GM20000 (cell line): ENCODE measurements around the gene RIMS4.
A peak's percentile ranks its signal among the peaks of the same experiment; 100 is the strongest.

Experiments
- DNase-seq: peaks from one replicate; pipeline ENCODE4 v3.0.0; 2012; ENCODE audit warnings: low spot score
- TF ChIP-seq, protein P1 (sequence below): IDR thresholded peaks from 2 replicates; pipeline ENCODE4 v1.5.1; 2012; ENCODE audit warnings: mild to moderate bottlenecking, control low read depth; ENCODE audit errors: extremely low read depth, missing control alignments

The RIMS4 gene

DNA sequence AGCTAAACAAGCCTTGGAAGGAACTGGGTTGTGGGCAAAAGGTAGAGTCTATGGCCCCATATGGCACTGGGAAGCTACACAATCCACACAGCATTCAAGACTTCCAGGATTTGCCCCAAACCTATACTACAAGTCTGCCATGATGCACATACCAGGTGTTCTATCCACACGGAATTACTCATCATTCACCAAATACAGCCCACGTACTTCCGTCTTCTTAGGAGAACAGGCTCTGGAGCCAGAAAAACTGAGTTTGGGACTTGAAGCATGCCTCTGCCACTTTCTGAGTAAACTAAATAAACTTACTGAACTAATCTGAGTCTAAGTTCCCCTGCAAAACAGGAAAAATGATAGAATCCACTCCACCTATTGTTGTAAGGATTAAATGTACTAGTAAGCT is 28.6 kb downstream of the RIMS4 start:
- TF ChIP-seq, protein P1, sequence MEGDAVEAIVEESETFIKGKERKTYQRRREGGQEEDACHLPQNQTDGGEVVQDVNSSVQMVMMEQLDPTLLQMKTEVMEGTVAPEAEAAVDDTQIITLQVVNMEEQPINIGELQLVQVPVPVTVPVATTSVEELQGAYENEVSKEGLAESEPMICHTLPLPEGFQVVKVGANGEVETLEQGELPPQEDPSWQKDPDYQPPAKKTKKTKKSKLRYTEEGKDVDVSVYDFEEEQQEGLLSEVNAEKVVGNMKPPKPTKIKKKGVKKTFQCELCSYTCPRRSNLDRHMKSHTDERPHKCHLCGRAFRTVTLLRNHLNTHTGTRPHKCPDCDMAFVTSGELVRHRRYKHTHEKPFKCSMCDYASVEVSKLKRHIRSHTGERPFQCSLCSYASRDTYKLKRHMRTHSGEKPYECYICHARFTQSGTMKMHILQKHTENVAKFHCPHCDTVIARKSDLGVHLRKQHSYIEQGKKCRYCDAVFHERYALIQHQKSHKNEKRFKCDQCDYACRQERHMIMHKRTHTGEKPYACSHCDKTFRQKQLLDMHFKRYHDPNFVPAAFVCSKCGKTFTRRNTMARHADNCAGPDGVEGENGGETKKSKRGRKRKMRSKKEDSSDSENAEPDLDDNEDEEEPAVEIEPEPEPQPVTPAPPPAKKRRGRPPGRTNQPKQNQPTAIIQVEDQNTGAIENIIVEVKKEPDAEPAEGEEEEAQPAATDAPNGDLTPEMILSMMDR, result no peak
- DNase-seq, result no peak

DNA sequence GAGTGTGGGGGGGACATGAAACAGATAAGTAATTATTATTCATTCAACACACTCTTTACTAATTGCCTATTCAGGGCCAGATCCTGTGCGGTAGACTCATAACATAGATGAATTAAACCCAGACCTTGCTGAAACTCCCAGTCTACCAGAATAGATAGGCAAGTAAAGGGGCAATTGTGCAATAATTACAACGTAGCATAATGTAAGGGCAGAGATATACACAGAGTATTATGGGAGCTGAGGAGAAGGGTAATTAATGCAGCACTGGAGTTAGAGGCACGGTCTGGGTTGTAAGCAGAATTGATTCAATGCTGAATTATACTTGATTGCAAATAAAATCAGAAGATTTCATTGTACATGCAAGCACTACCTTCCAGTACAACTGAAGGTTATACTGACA is 29.2 kb downstream of the RIMS4 start:
- no peak for DNase-seq
- TF ChIP-seq, protein P1, result no peak

DNA sequence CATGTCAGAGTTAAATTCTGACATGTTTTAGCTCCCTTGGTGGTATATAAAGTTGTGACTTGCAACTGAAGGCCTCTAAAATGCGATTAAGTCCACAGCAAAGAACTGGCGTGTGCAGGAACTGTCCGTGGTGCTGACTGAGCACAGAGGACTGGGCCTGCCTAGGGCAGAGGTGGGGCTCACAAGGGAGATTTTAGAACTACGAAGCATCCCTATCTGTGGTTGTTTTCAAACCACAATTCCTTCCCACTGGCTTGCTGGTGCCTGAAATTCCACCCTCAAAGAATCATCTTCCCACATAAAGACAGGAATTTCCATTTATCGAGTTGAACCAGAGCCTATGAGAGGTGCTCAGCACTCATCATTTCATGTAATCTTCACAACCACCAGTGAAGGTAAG is 30.1 kb downstream of the RIMS4 start:
- TF ChIP-seq, protein P1, result no peak
- DNase-seq, result peak; percentile 58

DNA sequence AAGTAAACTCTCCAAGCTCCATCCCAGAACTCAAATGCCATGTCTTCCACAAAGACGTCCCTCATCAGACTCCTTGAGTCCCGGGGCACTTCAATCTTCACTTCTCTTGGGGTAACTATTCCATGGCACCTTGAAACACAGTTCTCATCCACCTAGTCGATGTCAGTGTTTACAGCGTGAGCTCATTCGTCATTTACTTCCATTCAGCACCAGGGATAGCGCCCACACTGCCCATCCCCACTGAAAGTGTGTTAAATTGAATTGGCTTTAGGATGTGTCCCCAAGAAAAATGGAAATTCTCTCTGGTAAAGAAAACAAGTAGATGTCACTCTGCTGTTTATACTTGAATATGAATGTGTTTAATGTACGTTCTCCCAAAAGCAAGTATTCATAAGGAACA is 33.4 kb downstream of the RIMS4 start:
- TF ChIP-seq, protein P1, result no peak
- no peak for DNase-seq

DNA sequence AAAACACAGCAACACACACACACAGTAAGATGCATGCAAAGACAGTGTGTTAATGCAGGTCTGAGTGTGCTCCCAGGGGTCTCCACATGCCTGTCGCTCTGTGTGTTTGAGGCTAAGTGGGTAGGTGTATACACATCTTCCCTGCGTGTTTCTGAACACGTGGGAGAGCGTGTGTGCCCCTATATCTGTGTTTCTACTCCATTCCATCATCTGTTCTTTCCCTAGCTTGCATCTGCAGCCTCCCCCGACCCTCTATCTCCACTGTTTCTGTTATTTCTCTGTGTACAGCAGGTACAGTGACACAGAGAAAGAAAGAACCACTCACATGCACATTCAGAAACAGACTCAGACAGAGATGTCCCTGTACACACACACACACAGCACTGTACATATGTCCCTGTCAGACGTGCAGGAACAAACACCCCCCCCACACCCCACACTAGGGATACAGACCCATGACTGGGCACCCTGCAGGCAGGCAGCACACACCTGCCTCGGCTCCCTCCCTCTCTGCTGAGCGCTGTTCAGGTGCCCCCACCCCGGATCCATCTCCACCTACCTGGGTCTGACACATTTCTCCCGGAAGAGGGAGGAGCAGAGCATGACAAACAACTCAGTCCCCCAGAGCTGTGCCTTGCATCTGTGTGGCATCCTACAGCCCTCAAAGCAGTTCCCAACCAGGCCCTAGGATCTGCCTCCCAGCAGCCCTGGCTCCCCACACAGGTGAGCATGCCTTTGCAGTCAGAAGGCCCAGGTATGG is 37.1 kb downstream of the RIMS4 start:
- no peak for DNase-seq
- TF ChIP-seq, protein P1, result no peak

DNA sequence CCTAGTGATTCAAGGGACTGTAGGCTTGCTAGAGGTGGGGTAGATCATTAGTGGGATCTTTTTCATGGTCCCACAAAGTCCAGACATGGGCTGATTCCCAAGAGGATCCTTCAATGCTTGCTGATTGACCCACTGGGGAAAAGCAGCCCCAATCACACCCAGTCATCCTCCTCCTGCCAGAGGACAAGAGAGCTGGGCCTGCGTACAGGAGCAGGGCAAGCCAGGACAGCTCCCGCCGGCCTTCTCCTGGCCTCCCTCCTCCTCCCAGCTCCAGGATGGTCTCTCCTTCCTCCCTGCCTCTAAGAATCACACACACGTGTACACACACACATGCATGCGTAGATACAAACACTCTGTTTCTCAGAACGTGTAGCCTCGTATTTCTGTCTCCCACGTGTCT is 37.7 kb downstream of the RIMS4 start:
- DNase-seq, result no peak
- TF ChIP-seq, protein P1, result no peak

DNA sequence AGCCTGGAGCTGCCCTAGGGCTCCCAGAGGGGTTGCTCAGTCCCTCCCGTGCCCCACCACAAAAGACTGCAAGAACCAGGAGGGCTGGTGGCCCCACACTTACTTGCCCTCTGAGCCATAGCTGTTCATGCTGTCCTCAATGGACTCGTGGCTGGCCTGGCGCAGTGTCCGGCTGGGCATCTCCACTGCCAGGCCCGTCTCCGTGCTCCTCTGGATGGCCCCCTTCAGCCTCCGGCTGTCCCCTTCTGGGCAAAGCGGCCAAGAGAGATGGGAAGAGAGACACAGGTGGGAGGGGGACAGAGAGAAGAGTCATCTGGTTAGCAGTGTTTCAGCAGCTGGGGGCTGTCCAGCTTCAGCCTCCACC is 39.2 kb downstream of the RIMS4 start:
- DNase-seq, result no peak
- TF ChIP-seq, protein P1, result no peak
